ENCODE measurements around the gene ANKLE1. TPM values are rescaled to one million over a fixed set of nuclear protein-coding genes. Genes with fewer than 3 reads are reported as not detected.
A peak's percentile ranks its signal among the peaks of the same experiment; 100 is the strongest.

ANKLE1 gene
- polyA plus RNA-seq, 1 of the 3 experiments (the other 2 are of a cell fraction): 2.6 TPM

DNA sequence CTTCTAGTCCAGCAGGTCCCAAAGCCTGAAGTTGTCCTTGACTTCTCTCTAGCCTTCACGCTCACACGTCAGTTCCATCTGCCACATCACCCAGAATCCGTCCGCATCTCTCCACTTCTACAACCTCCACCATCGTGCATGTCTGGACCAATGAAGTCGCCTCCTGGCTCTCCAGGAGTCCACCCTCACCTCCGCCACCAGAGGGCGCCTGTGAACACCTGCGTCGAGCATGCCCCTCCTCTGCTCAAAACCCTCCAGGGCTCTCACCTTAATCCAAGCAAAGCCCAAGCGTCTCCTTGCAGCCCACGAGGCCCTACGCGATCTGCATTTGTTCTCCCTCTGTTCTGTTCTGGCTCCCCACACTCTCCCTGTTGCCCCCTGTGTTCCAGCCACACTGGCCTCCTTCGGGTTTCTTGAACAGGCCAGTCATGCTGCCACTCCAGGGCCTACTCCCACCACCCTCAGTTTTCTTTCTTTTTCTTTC is 20.8 kb upstream of the ANKLE1 start:
- H3K27ac ChIP-seq (ENCODE audit: low read depth in 2 of 2, low read length in 1 of 2): no peak overlapping the region
- H3K9me2 ChIP-seq: no peaks in the 10 kb centered on the region
- peaks cover 9% of the 10 kb centered on the region; the same call in 1 of the 2 replicates for H3K9me3 ChIP-seq
- no peak overlapping the region for H2AFZ ChIP-seq (ENCODE audit: low read depth)
- peaks cover under 1% of the 10 kb centered on the region for H3F3A ChIP-seq (replicated peaks; ENCODE audit: insufficient read depth)
- CTCF ChIA-PET: interaction anchor here (0.6 to 1.8 kb wide), 7 partner anchors 9 to 46 kb away, joined by 3 to 14 read pairs (median 5); partner anchors contain the start of genes ANKLE1 and USE1
- 29% methylated on average over 15 of the region's 15 CpGs for WGBS (ENCODE audit: low lambda C conversion rate)
- no peaks in the 10 kb centered on the region for H3K27me3 ChIP-seq (ENCODE audit: insufficient read depth)
- TF ChIP-seq GABPA (IDR thresholded peaks at IDR 0.05; ENCODE audit: low read depth): no peak
- no peak for TF ChIP-seq EZH2phosphoT487 (IDR thresholded peaks at IDR 0.05; ENCODE audit: borderline replicate concordance, low read depth)
- TF ChIP-seq, protein P1, sequence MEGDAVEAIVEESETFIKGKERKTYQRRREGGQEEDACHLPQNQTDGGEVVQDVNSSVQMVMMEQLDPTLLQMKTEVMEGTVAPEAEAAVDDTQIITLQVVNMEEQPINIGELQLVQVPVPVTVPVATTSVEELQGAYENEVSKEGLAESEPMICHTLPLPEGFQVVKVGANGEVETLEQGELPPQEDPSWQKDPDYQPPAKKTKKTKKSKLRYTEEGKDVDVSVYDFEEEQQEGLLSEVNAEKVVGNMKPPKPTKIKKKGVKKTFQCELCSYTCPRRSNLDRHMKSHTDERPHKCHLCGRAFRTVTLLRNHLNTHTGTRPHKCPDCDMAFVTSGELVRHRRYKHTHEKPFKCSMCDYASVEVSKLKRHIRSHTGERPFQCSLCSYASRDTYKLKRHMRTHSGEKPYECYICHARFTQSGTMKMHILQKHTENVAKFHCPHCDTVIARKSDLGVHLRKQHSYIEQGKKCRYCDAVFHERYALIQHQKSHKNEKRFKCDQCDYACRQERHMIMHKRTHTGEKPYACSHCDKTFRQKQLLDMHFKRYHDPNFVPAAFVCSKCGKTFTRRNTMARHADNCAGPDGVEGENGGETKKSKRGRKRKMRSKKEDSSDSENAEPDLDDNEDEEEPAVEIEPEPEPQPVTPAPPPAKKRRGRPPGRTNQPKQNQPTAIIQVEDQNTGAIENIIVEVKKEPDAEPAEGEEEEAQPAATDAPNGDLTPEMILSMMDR (IDR thresholded peaks at IDR 0.05): peak; percentile 71
- peak; percentile 41 for TF ChIP-seq RAD21 (IDR thresholded peaks at IDR 0.05; ENCODE audit: low read length)
- TF ChIP-seq, protein P2, sequence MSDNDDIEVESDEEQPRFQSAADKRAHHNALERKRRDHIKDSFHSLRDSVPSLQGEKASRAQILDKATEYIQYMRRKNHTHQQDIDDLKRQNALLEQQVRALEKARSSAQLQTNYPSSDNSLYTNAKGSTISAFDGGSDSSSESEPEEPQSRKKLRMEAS (IDR thresholded peaks at IDR 0.05; ENCODE audit: low read depth): no peak
- TF ChIP-seq SMC3 (IDR thresholded peaks at IDR 0.05; ENCODE audit: low read depth, low read length): peak; percentile 47; the same call in 1 of the 2 replicates
- TF ChIP-seq USF1 (IDR thresholded peaks at IDR 0.05; ENCODE audit: borderline replicate concordance, low read depth): no peak
- DNase-seq: peak; percentile 87
- no peaks in the 10 kb centered on the region for H4K20me1 ChIP-seq (ENCODE audit: insufficient read depth)
- no peak overlapping the region for H3K4me3 ChIP-seq (ENCODE audit: low read depth in 2 of 2, low read length in 1 of 2)
- no peak overlapping the region for H3K9ac ChIP-seq
- no peaks in the 10 kb centered on the region for H3K79me2 ChIP-seq (ENCODE audit: insufficient read depth)
- H3K4me1 ChIP-seq (ENCODE audit: control insufficient read depth in 1 of 2, insufficient read depth in 2 of 2, low read depth in 1 of 2, low read length in 1 of 2): no peaks in the 10 kb centered on the region
- no peak overlapping the region for H3K4me2 ChIP-seq
- POLR2A ChIA-PET: interaction anchor here (2.2 kb wide), 1 partner anchor 46 kb away, joined by 4 read pairs; the partner anchor contains the start of gene USE1
- H3K36me3 ChIP-seq (replicated peaks in 1 of 2; ENCODE audit: control insufficient read depth in 1 of 2, insufficient read depth in 2 of 2, low read length in 1 of 2): no peaks in the 10 kb centered on the region

DNA sequence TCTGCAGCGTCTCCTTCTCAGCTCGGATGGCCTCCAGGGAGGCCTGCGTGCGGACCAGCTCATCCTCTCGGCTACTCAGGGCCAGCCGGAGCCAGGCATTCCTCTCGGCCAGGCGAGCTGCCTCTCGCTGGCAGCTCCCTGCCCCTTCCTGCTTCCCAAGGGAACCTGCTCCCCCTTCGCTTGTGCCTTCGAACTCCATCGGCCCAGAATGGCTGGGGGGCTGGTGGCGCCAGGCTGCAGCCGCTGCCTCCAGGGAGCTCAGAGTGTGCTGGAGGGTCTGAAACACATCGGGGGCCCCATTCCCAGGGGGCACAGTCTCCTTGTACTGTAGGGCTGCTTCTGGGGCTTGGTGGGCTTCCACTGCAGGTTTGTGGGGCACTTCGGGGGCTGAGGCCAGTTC is 19.1 kb upstream of the ANKLE1 start:
- Histone ChIP-seq H3K27me3 (ENCODE audit: insufficient read depth) (no peaks in the 10 kb centered on the region), H3K9ac (no peak overlapping the region), H2AFZ (ENCODE audit: low read depth) (no peak overlapping the region), H3K4me2 (no peak overlapping the region), H3F3A (replicated peaks; ENCODE audit: insufficient read depth) (peaks cover 4% of the 10 kb centered on the region), H3K9me2 (no peaks in the 10 kb centered on the region), H3K4me3 (ENCODE audit: low read depth in 2 of 2, low read length in 1 of 2) (no peak overlapping the region), H3K4me1 (ENCODE audit: control insufficient read depth in 1 of 2, insufficient read depth in 2 of 2, low read depth in 1 of 2, low read length in 1 of 2) (no peaks in the 10 kb centered on the region), H4K20me1 (ENCODE audit: insufficient read depth) (no peaks in the 10 kb centered on the region), H3K79me2 (ENCODE audit: insufficient read depth) (peaks cover 2% of the 10 kb centered on the region; the same call in 1 of the 2 replicates), H3K27ac (ENCODE audit: low read depth in 2 of 2, low read length in 1 of 2) (no peak overlapping the region), H3K36me3 (replicated peaks in 1 of 2; ENCODE audit: control insufficient read depth in 1 of 2, insufficient read depth in 2 of 2, low read length in 1 of 2) (no peaks in the 10 kb centered on the region), H3K9me3 (peaks cover 9% of the 10 kb centered on the region; the same call in 1 of the 2 replicates)
- DNase-seq: no peak
- no peak for TF ChIP-seq PBX3 (IDR thresholded peaks at IDR 0.05)
- WGBS (ENCODE audit: low lambda C conversion rate): 96% methylated on average over 3 of the region's 16 CpGs
- POLR2A ChIA-PET: interaction anchor here (0.6 kb wide), 1 partner anchor 17 kb away, joined by 5 read pairs; the partner anchor contains the start of gene NR2F6
- CTCF ChIA-PET: interaction anchor here (1.3 to 1.5 kb wide), 2 partner anchors 20 to 42 kb away, joined by 3 read pairs; no protein-coding TSS in a partner anchor

Data from SK-N-SH (cell line).